Endothelial cell (in vitro differentiated cells): ENCODE results near the gene ANK2. TPM values are rescaled to one million over a fixed set of nuclear protein-coding genes. Genes with fewer than 3 reads are reported as not detected.

ENCODE experiments used
- DNase-seq: peaks from one replicate; pipeline ENCODE4 v3.0.0; 2021; ENCODE audit warnings: low spot score
- H3K27ac Mint-ChIP-seq: one replicate; pipeline ENCODE4 v1.8.0; 2021; ENCODE audit warnings: mixed read lengths, inconsistent platforms; ENCODE audit not compliant: unreplicated experiment
- H3K27me3 Mint-ChIP-seq: one replicate; pipeline ENCODE4 v1.8.0; 2021; ENCODE audit warnings: mild to moderate bottlenecking, moderate library complexity, mixed read lengths, inconsistent platforms; ENCODE audit not compliant: unreplicated experiment
- H3K36me3 Mint-ChIP-seq: one replicate; pipeline ENCODE4 v1.8.0; 2021; ENCODE audit warnings: mild to moderate bottlenecking, low read depth, mixed read lengths, inconsistent platforms; ENCODE audit not compliant: unreplicated experiment
- H3K4me1 Mint-ChIP-seq: one replicate; pipeline ENCODE4 v1.8.0; 2021; ENCODE audit warnings: mild to moderate bottlenecking, mixed read lengths, inconsistent platforms; ENCODE audit not compliant: unreplicated experiment
- H3K4me3 Mint-ChIP-seq: one replicate; pipeline ENCODE4 v1.8.0; 2021; ENCODE audit warnings: mild to moderate bottlenecking, mixed read lengths, inconsistent platforms; ENCODE audit not compliant: unreplicated experiment
- H3K9me3 Mint-ChIP-seq: one replicate; pipeline ENCODE4 v1.8.0; 2021; ENCODE audit warnings: mixed read lengths, inconsistent platforms; ENCODE audit not compliant: unreplicated experiment
- total RNA-seq: library from RNA; stranded (reverse); fragmentation: NEBNext Ultra II Directional; extraction: Animal tissue kit (Norgen Biotek cat#: 25700); gene quantifications from one replicate; pipeline ENCODE4 v1.2.1, GENCODE V29; 2021; ENCODE audit not compliant: unreplicated experiment
- TF ChIP-seq, protein P1 (sequence below): fragments of 200-600 bp; sonication (generic); IDR thresholded peaks from one replicate; pipeline ENCODE4 v1.5.0; 2021; ENCODE audit warnings: antibody characterized with exemption; ENCODE audit not compliant: unreplicated experiment

ANK2 gene
- total RNA-seq, 1 donor from 2014 or later = 47.2 TPM

DNA sequence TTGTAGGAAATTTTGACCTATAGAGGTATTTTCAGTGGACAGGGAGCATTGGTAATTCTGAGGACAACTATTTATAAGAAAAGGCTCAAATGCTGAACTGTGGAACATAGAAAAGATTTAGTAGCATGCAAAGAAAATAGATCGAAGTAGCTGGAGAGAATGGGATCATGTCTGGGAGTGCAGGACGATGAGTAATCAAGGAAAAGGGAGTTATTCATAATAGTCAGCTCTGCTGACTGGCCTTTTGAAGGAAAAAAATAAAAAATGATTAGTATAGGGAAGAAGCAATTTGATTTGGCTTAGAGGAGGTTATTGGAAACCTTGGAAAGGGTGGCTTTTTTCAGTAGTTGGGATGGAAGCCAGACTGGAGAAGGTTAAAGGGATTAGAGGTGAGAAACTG is 22.9 kb upstream of the ANK2 start:
- Mint-ChIP-seq H3K9me3 (no peaks in the 10 kb centered on the region), H3K4me3 (no peak overlapping the region), H3K4me1 (peaks cover 13% of the 10 kb centered on the region), H3K27ac (no peak overlapping the region), H3K36me3 (no peaks in the 10 kb centered on the region), H3K27me3 (no peaks in the 10 kb centered on the region)
- TF ChIP-seq, protein P1, sequence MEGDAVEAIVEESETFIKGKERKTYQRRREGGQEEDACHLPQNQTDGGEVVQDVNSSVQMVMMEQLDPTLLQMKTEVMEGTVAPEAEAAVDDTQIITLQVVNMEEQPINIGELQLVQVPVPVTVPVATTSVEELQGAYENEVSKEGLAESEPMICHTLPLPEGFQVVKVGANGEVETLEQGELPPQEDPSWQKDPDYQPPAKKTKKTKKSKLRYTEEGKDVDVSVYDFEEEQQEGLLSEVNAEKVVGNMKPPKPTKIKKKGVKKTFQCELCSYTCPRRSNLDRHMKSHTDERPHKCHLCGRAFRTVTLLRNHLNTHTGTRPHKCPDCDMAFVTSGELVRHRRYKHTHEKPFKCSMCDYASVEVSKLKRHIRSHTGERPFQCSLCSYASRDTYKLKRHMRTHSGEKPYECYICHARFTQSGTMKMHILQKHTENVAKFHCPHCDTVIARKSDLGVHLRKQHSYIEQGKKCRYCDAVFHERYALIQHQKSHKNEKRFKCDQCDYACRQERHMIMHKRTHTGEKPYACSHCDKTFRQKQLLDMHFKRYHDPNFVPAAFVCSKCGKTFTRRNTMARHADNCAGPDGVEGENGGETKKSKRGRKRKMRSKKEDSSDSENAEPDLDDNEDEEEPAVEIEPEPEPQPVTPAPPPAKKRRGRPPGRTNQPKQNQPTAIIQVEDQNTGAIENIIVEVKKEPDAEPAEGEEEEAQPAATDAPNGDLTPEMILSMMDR = no peak
- DNase-seq = no peak

DNA sequence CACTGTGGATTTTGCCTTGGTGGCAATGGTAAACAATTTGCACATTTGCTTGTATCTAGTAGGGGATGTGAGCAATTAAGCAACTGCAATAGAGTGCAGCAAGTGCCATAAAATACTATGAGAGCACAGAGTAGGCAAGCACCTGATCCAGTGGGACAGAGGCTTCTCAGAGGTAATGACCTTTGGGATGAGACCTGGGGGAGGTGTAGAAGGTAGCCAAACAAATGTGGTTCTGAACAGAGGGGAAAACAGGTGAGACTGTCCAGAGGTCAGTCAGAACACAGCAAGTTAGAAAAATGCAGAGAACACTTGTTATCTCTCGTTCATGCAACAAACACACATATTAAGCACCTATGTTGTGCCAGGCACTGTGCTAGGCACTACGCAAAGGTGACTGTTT is 21.4 kb upstream of the ANK2 start:
- TF ChIP-seq, protein P1 = no peak
- H3K27ac Mint-ChIP-seq = no peak overlapping the region

DNA sequence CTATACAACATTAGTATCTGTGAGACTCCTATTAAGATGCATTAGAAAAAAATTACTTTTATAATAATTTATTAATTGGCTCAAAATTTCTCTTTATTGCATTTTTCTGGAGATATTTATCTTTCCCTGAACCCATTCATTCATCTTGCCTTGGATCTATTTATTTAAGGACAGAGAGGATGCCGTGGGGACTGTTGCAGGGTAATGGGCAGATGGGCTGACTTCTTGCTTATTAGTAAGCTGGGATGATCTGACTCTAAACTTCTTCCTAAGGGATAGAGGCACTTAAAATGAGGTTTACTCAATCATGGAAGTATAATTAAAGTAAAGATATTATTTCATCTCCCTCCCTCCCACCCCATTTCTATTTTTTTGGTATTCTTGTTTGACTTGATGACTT is 18.2 kb upstream of the ANK2 start:
- Mint-ChIP-seq H3K36me3 (no peaks in the 10 kb centered on the region), H3K4me3 (no peak overlapping the region), H3K9me3 (no peaks in the 10 kb centered on the region), H3K4me1 (peaks cover 23% of the 10 kb centered on the region), H3K27me3 (no peaks in the 10 kb centered on the region), H3K27ac (no peak overlapping the region)
- TF ChIP-seq, protein P1 = no peak
- DNase-seq = no peak

More for the DNA sequence above, 21.4 kb upstream of the ANK2 start:
- Mint-ChIP-seq H3K4me1 (peaks cover 23% of the 10 kb centered on the region), H3K36me3 (no peaks in the 10 kb centered on the region), H3K27me3 (no peaks in the 10 kb centered on the region), H3K4me3 (no peak overlapping the region), H3K9me3 (no peaks in the 10 kb centered on the region)
- DNase-seq = no peak

DNA sequence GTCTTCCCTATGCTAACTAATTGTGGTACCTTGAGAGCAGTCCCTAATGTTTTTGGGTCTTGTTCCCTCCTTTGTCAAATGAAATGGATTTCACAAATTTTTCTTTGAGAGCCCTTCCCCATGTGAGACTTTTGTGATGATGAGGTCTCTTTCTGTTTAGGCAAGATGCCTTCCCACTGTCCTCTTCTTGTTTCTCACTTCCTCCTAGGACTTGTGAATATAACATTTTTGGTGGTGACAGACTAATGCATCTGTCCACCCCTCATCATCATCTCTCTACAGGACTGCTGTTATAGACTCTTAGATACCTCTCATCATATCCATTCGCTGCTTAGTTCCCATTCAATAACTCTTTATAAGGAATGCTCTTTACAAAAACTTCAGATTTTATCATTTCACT is 8.7 kb upstream of the ANK2 start:
- H3K27ac Mint-ChIP-seq = no peak overlapping the region
- TF ChIP-seq, protein P1 = no peak
- H3K36me3 Mint-ChIP-seq = peaks cover 9% of the 10 kb centered on the region
- DNase-seq = no peak
- H3K27me3 Mint-ChIP-seq = no peaks in the 10 kb centered on the region
- no peak overlapping the region for H3K4me3 Mint-ChIP-seq
- peaks cover 18% of the 10 kb centered on the region for H3K4me1 Mint-ChIP-seq
- H3K9me3 Mint-ChIP-seq = no peaks in the 10 kb centered on the region

DNA sequence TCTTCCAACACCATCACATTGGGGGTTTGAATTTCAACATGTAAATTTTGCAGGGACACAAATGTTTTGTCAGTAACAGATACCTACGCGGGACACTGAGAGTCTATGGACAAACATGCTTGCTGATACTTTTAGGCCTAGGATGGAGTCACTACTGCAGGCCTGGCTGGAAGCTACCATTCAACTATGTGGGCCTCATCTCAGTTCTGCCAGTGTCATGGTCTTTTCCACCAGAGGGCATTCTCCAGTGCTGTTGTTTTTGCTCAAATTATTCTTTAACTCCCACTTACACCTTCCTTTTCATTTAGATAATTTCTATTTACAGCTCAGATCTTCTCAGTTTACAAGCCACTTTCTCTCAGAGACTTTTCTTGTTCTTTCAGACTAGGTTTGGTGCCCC is 7.0 kb upstream of the ANK2 start:
- TF ChIP-seq, protein P1 = no peak
- no peak for DNase-seq
- Mint-ChIP-seq H3K4me3 (no peak overlapping the region), H3K36me3 (peaks cover 9% of the 10 kb centered on the region), H3K27me3 (peaks cover 2% of the 10 kb centered on the region), H3K4me1 (peaks cover 18% of the 10 kb centered on the region), H3K27ac (no peak overlapping the region), H3K9me3 (no peaks in the 10 kb centered on the region)
